IgD-negative memory B cell (primary cell): ENCODE measurements around the gene NNAT. TPM values are rescaled to one million over a fixed set of nuclear protein-coding genes. Genes with fewer than 3 reads are reported as not detected.
A peak's percentile ranks its signal among the peaks of the same experiment; 100 is the strongest.
"Not testable (repeated sequence)": the region's sequence is repeated elsewhere in the genome, so short reads cannot be mapped to it uniquely, and the experiment has no call there.

ENCODE experiments used
- H3K27ac Mint-ChIP-seq, 3 donors: one replicate each; pipeline ENCODE4 v1.8.0; 2020 to 2022; ENCODE audit warnings: mild to moderate bottlenecking in 3 of 3, mixed read lengths in 3 of 3, moderate library complexity in 1 of 3
- H3K27me3 Mint-ChIP-seq: one replicate; pipeline ENCODE4 v1.8.0; 2021; ENCODE audit warnings: mixed read lengths
- H3K36me3 Mint-ChIP-seq: one replicate; pipeline ENCODE4 v1.8.0; 2020; ENCODE audit warnings: mild to moderate bottlenecking, mixed read lengths
- H3K4me1 Mint-ChIP-seq, 3 donors: one replicate each; pipeline ENCODE4 v1.8.0; 2020 to 2022; ENCODE audit warnings: mixed read lengths in 3 of 3, mild to moderate bottlenecking in 1 of 3
- H3K4me3 Mint-ChIP-seq, 4 donors: one replicate each; pipeline ENCODE4 v1.8.0; 2020 to 2022; ENCODE audit warnings: mild to moderate bottlenecking in 4 of 4, mixed read lengths in 4 of 4, moderate library complexity in 3 of 4
- H3K9me3 Mint-ChIP-seq, 3 donors: one replicate each; pipeline ENCODE4 v1.8.0; 2020 to 2021; ENCODE audit warnings: mixed read lengths in 3 of 3, mild to moderate bottlenecking in 1 of 3
- polyA plus RNA-seq: library from polyadenylated mRNA; unstranded; fragments of 300-500 nt; fragmentation: Illumina TruSeq; gene quantifications from one replicate; pipeline ENCODE4 v1.2.3, GENCODE V29; 2021

The NNAT gene
- polyA plus RNA-seq, 1 donor from 2014 or later = not detected

GRCh38 chr20:37538003-37538402, 17.0 kb downstream of the NNAT start:
- no peaks in the 10 kb centered on the region for H3K9me3 Mint-ChIP-seq
- no peaks in the 10 kb centered on the region for H3K27me3 Mint-ChIP-seq
- peaks cover 0 to 6% (median 4%) of the 10 kb centered on the region in 3 donors for H3K4me1 Mint-ChIP-seq
- no peak overlapping the region for H3K4me3 Mint-ChIP-seq
- H3K27ac Mint-ChIP-seq = no peak overlapping the region
- no peaks in the 10 kb centered on the region for H3K36me3 Mint-ChIP-seq

GRCh38 chr20:37539424-37539823, 18.4 kb downstream of the NNAT start:
- H3K9me3 Mint-ChIP-seq = no peaks in the 10 kb centered on the region
- peaks cover 0 to 4% (median 4%) of the 10 kb centered on the region in 3 donors for H3K4me1 Mint-ChIP-seq
- no peak overlapping the region for H3K4me3 Mint-ChIP-seq
- no peak overlapping the region for H3K27ac Mint-ChIP-seq
- no peaks in the 10 kb centered on the region for H3K27me3 Mint-ChIP-seq
- H3K36me3 Mint-ChIP-seq = no peaks in the 10 kb centered on the region

- no peaks in the 10 kb centered on the region for H3K9me3 Mint-ChIP-seq
- H3K4me1 Mint-ChIP-seq = no peaks in the 10 kb centered on the region
- H3K27ac Mint-ChIP-seq = no peak overlapping the region
- H3K4me3 Mint-ChIP-seq = no peak overlapping the region
- H3K36me3 Mint-ChIP-seq = no peaks in the 10 kb centered on the region
- no peaks in the 10 kb centered on the region for H3K27me3 Mint-ChIP-seq
These were observed 19.0 kb downstream of the NNAT start for GRCh38 chr20:37540001-37540400.

GRCh38 chr20:37540838-37541237, 19.8 kb downstream of the NNAT start:
- H3K27me3 Mint-ChIP-seq, H3K4me1 Mint-ChIP-seq, H3K9me3 Mint-ChIP-seq, H3K27ac Mint-ChIP-seq, H3K4me3 Mint-ChIP-seq, H3K36me3 Mint-ChIP-seq: not testable (repeated sequence)

- H3K9me3 Mint-ChIP-seq = peaks cover 0 to 3% (median 0%) of the 10 kb centered on the region in 3 donors
- H3K27ac Mint-ChIP-seq = no peak overlapping the region
- no peaks in the 10 kb centered on the region for H3K4me1 Mint-ChIP-seq
- no peaks in the 10 kb centered on the region for H3K36me3 Mint-ChIP-seq
- peaks cover 2% of the 10 kb centered on the region for H3K27me3 Mint-ChIP-seq
- no peak overlapping the region for H3K4me3 Mint-ChIP-seq
These were observed 20.3 kb downstream of the NNAT start for GRCh38 chr20:37541326-37541725.

GRCh38 chr20:37542281-37542680, 21.2 kb downstream of the NNAT start:
- Mint-ChIP-seq H3K4me3 (no peak overlapping the region), H3K27ac (no peak overlapping the region), H3K27me3 (peaks cover 6% of the 10 kb centered on the region), H3K9me3 (peaks cover 0 to 3% (median 0%) of the 10 kb centered on the region in 3 donors), H3K36me3 (no peaks in the 10 kb centered on the region), H3K4me1 (no peaks in the 10 kb centered on the region)

GRCh38 chr20:37543828-37544227, 22.8 kb downstream of the NNAT start:
- Mint-ChIP-seq H3K27ac (no peak overlapping the region), H3K4me3 (no peak overlapping the region), H3K27me3 (peaks cover 6% of the 10 kb centered on the region), H3K9me3 (peaks cover 0 to 3% (median 0%) of the 10 kb centered on the region in 3 donors), H3K36me3 (no peaks in the 10 kb centered on the region), H3K4me1 (peaks cover 0 to 5% (median 2%) of the 10 kb centered on the region in 3 donors)

GRCh38 chr20:37544386-37544785, 23.3 kb downstream of the NNAT start:
- H3K27me3 Mint-ChIP-seq = peaks cover 6% of the 10 kb centered on the region

GRCh38 chr20:37545516-37545915, 24.5 kb downstream of the NNAT start:
- H3K27ac Mint-ChIP-seq = no peak overlapping the region
- peaks cover 0 to 5% (median 2%) of the 10 kb centered on the region in 3 donors for H3K4me1 Mint-ChIP-seq
- no peaks in the 10 kb centered on the region for H3K36me3 Mint-ChIP-seq
- peaks cover 0 to 8% (median 5%) of the 10 kb centered on the region in 3 donors for H3K9me3 Mint-ChIP-seq
- H3K4me3 Mint-ChIP-seq = no peak overlapping the region
- H3K27me3 Mint-ChIP-seq = peaks cover 6% of the 10 kb centered on the region

More at GRCh38 chr20:37544386-37544785, 23.3 kb downstream of the NNAT start:
- Mint-ChIP-seq H3K27ac (no peak overlapping the region), H3K4me3 (no peak overlapping the region), H3K4me1 (peaks cover 0 to 5% (median 2%) of the 10 kb centered on the region in 3 donors), H3K9me3 (peaks cover 0 to 3% (median under 1%) of the 10 kb centered on the region in 3 donors), H3K36me3 (no peaks in the 10 kb centered on the region)

- Mint-ChIP-seq H3K9me3 (peaks cover 0 to 8% (median 5%) of the 10 kb centered on the region in 3 donors), H3K4me1 (peaks cover 0 to 5% (median 2%) of the 10 kb centered on the region in 3 donors), H3K27ac (no peak overlapping the region), H3K36me3 (no peaks in the 10 kb centered on the region), H3K27me3 (peaks cover 6% of the 10 kb centered on the region), H3K4me3 (no peak overlapping the region)
These were observed 26.9 kb downstream of the NNAT start for GRCh38 chr20:37547912-37548311.

- not testable (repeated sequence) for H3K4me3 Mint-ChIP-seq, H3K27ac Mint-ChIP-seq
- H3K27me3 Mint-ChIP-seq = peaks cover 10% of the 10 kb centered on the region
These were observed 29.3 kb downstream of the NNAT start for GRCh38 chr20:37550101-37550920.

GRCh38 chr20:37551660-37552059, 30.6 kb downstream of the NNAT start:
- H3K27me3 Mint-ChIP-seq = peaks cover 11% of the 10 kb centered on the region
- not testable (repeated sequence) for H3K9me3 Mint-ChIP-seq, H3K4me3 Mint-ChIP-seq, H3K4me1 Mint-ChIP-seq, H3K27ac Mint-ChIP-seq, H3K36me3 Mint-ChIP-seq

More at GRCh38 chr20:37550101-37550920, 29.3 kb downstream of the NNAT start:
- H3K4me1 Mint-ChIP-seq, H3K36me3 Mint-ChIP-seq, H3K9me3 Mint-ChIP-seq: not testable (repeated sequence)

GRCh38 chr20:37552415-37552814, 31.4 kb downstream of the NNAT start:
- Mint-ChIP-seq H3K4me3 (no peak overlapping the region), H3K27ac (no peak overlapping the region), H3K27me3 (peaks cover 10% of the 10 kb centered on the region), H3K4me1 (peaks cover 0 to 6% (median 2%) of the 10 kb centered on the region in 3 donors), H3K36me3 (no peaks in the 10 kb centered on the region), H3K9me3 (peaks cover 0 to 5% (median 5%) of the 10 kb centered on the region in 3 donors)

GRCh38 chr20:37554721-37555298, 33.8 kb downstream of the NNAT start:
- H3K4me3 Mint-ChIP-seq, H3K36me3 Mint-ChIP-seq, H3K4me1 Mint-ChIP-seq, H3K27me3 Mint-ChIP-seq, H3K27ac Mint-ChIP-seq, H3K9me3 Mint-ChIP-seq: not testable (repeated sequence)

- H3K36me3 Mint-ChIP-seq = no peaks in the 10 kb centered on the region
- peaks cover 0 to 1% (median 0%) of the 10 kb centered on the region in 3 donors for H3K4me1 Mint-ChIP-seq
- H3K4me3 Mint-ChIP-seq = peak overlapping the region in 1 of 4 donors; percentile 47
- H3K9me3 Mint-ChIP-seq = no peaks in the 10 kb centered on the region
- peaks cover 13% of the 10 kb centered on the region for H3K27me3 Mint-ChIP-seq
- no peak overlapping the region for H3K27ac Mint-ChIP-seq
These were observed 35.5 kb downstream of the NNAT start for GRCh38 chr20:37556538-37556937.

GRCh38 chr20:37558306-37558705, 37.3 kb downstream of the NNAT start:
- peaks cover 0 to 1% (median 0%) of the 10 kb centered on the region in 3 donors for H3K4me1 Mint-ChIP-seq
- H3K9me3 Mint-ChIP-seq = no peaks in the 10 kb centered on the region
- no peak overlapping the region for H3K4me3 Mint-ChIP-seq
- H3K36me3 Mint-ChIP-seq = no peaks in the 10 kb centered on the region
- H3K27me3 Mint-ChIP-seq = peaks cover 18% of the 10 kb centered on the region
- H3K27ac Mint-ChIP-seq = no peak overlapping the region
